IPS DF 19.7 (cell line): ENCODE data around the gene MRPL55.

Experiments used
- DNase-seq: peaks from one replicate; pipeline ENCODE4 v3.0.0-alpha.2; 2013; ENCODE audit warnings: low read depth, low spot score

Gene MRPL55

GRCh38 chr1:228101994-228102790 lies 6.9 kb downstream of the MRPL55 start:
- no peak for DNase-seq

- DNase-seq: no peak
These were observed 7.5 kb downstream of the MRPL55 start for GRCh38 chr1:228101614-228101993.

- no peak for DNase-seq
These were observed 8.1 kb downstream of the MRPL55 start for GRCh38 chr1:228100822-228101613.

GRCh38 chr1:228099331-228099732 lies 9.8 kb downstream of the MRPL55 start:
- no peak for DNase-seq

GRCh38 chr1:228098323-228098931 lies 10.7 kb downstream of the MRPL55 start:
- no peak for DNase-seq

- DNase-seq: no peak
These were observed 11.6 kb downstream of the MRPL55 start for GRCh38 chr1:228097333-228098081.

GRCh38 chr1:228096416-228097332 lies 12.4 kb downstream of the MRPL55 start:
- DNase-seq: no peak

- no peak for DNase-seq
These were observed 13.2 kb downstream of the MRPL55 start for GRCh38 chr1:228095938-228096337.

- DNase-seq: no peak
These were observed 13.9 kb downstream of the MRPL55 start for GRCh38 chr1:228095161-228095560.

GRCh38 chr1:228094432-228095016 lies 14.6 kb downstream of the MRPL55 start:
- DNase-seq: no peak

- DNase-seq: no peak
These were observed 15.8 kb downstream of the MRPL55 start for GRCh38 chr1:228093050-228093906.

- no peak for DNase-seq
These were observed 16.6 kb downstream of the MRPL55 start for GRCh38 chr1:228092342-228093049.

- DNase-seq: no peak
These were observed 18.0 kb downstream of the MRPL55 start for GRCh38 chr1:228091084-228091483.

- no peak for DNase-seq
These were observed 18.5 kb downstream of the MRPL55 start for GRCh38 chr1:228090613-228091081.

- DNase-seq: no peak
These were observed 19.3 kb downstream of the MRPL55 start for GRCh38 chr1:228089519-228090380.

- no peak for DNase-seq
These were observed 20.3 kb downstream of the MRPL55 start for GRCh38 chr1:228088586-228089498.
